ENCODE measurements around the gene CCNF.

The CCNF gene

DNA sequence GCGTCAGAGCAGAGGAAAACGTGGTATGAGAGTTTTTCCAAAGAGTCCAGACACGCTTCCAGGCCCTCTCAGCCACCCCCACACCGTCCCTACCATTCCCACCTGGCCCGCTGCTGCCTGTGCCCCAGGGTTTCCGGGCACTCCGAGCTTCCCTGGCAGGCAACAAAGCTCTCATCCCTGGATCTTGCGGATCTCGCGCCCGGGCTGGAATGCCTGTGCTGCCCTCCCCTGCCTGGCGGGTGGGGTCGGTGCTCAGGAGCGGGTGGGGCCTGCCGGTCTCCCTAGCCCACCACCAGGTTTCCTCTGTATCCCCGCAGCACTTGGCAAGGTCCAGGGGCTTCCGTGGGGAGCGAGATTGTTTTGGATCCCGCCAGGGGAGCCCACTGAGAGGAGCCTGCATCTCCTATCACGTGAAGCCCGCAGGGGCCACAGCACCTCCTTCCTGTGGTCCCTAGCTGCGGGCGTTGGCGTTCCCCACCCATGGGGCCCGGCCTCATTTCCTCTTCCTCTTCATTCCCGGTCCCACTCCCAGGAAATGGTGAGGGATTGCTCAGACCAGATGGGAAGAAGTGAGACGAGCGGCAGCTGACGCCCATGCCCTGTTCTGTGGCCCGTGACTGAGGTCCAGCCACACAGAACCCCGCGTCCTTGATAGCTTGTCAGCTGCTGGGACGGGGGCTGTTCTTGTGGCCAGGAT, 56.7 kb downstream of the CCNF start:
- DNase-seq (ENCODE audit: low read depth): no peak

DNA sequence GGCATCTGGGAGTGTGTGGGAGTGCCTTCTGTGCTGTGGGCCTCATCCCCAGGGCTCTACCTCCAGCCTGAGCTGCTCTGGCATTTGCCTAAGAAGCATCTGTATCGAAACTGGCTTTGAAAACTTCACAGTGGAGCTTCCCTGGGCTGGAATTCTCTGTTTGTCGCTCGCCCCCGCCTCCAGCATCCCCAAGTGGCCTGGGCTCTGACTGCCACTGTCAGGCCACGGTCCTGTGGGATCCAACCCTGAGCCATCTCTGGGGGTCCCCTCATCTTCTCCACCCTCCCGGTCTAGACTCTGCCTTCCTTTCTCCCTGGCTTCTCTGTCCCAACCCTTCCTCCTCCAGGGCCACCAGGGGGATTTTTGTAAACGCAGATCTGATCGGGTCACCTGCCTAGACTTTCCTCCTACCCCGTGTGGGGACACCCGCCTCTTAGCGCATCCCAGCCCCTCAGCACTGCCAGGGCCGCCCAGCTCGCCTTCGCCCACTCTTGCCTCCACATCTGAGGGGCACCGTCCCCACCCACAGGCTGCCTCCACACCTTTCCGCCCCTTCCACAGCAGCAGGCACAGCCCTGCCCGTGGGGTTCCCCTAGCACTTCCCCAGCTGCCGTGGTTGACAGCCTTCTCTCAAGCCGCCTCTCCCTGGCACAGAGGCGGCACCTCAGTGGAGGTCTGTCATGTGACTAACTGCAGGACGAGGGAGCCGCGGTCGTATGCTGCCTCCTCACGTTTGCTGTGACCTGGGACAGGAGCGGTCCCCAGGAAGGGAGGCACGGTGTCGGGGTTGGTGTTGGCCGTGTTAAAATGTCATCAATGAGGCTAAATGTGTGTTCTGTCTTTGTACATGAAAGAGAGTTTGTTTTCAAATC, 57.6 kb downstream of the CCNF start:
- peak; percentile 59 for DNase-seq (ENCODE audit: low read depth)

DNA sequence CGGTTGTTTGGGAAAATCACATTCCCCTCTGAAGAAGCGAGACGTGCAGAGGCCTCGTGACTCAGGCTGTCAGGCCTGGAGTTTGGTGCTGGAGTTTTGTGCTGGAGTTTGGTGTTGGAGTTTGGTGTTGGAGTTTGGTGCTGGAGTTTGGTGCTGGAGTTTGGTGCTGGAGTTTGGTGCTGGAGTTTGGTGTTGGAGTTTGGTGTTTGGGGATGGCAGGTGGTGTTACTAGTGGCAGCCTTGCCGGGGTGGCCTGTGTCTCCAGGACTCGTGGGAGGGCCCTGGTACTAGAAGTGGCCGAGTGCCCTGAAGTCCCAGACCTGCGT, 58.2 kb downstream of the CCNF start:
- no peak for DNase-seq (ENCODE audit: low read depth)

GRCh38 chr16:2487903-2488531, 58.8 kb downstream of the CCNF start:
- no peak for DNase-seq (ENCODE audit: low read depth)

DNA sequence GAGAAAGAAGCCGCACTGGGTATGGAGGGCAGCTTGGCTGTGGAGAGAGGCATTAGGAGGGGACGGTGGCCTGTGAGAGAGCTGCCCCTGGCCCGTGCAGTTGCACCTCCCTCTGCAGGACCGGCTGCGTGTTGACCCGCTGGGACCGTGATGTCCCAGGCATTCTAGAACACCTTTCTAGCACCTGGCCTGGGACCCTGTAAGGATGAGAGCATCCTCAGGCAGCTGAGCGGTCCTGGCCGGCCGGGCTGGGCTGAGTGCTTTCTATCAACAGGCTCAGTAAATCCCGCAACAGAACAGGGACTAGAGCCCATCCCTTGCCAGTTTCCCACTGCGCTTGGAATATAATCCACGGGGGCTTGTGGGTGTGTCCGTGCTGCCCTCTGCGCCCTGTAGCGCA, 60.3 kb downstream of the CCNF start:
- no peak for DNase-seq (ENCODE audit: low read depth)

DNA sequence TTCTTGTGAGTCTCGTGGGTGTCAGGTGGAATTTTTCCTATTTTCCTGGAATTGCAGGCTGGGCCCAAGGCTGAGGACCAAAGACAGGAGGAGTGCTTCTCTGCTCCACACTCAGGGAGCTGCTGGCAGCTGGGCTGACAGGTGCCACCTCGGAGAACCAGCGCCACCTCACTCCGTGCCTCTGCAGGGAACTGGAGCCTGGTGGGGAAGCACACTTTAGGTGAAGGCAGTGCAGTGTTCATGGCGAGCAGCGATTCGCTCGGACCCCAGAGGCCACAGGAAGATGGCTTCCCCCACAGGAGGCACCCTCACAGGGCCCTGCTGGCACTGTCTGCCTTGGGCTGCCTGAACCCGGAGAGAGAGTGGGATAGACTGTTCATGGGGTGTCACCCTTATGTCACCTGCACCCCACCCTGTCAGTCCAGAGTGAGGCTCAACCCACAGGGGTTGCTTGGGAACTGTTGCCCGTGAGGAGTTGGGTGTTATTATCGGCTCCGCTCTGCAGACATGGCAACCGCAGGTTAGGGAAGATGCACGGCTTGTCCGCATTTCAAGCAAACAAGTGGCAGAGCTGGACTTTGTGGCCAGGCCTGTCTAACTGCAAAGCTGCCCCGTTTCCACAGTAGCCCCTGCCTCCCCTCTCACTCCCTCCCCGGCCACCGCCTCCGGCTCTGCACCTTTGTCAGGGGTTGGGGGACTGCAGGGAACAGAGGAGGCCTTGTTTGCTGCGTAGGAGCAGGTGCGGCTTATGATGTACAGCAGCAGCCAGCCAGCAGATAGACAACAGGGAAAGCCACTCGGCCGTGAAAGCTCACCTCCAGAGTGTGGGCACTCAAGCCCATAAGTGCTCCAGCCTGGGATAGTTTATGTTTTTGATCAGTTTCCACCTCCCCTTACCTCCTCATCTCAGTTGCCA, 61.2 kb downstream of the CCNF start:
- DNase-seq (ENCODE audit: low read depth): no peak

GRCh38 chr16:2492292-2492691, 63.0 kb downstream of the CCNF start:
- no peak for DNase-seq (ENCODE audit: low read depth)

DNA sequence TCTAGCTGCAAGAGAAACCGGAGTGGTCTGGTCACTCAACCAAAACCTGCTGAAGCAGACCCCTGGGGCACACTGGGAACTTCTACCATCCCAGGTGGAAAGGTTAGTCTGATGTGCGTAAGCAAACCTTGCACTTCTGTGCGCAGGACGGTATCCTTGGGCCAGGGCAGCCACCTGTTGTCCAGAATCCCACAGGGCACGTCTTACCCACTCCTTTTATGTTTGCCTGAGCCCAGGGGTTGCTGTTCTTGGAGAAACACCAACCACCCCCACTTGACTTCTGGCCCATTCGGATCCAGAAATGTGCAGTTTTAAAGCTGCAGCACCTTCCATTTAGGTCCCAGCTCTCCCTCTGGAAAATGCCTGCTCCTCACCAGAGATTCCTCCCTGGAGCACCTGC, 64.4 kb downstream of the CCNF start:
- no peak for DNase-seq (ENCODE audit: low read depth)

- DNase-seq (ENCODE audit: low read depth): no peak
Observed at GRCh38 chr16:2494616-2495015, 65.4 kb downstream of the CCNF start.

DNA sequence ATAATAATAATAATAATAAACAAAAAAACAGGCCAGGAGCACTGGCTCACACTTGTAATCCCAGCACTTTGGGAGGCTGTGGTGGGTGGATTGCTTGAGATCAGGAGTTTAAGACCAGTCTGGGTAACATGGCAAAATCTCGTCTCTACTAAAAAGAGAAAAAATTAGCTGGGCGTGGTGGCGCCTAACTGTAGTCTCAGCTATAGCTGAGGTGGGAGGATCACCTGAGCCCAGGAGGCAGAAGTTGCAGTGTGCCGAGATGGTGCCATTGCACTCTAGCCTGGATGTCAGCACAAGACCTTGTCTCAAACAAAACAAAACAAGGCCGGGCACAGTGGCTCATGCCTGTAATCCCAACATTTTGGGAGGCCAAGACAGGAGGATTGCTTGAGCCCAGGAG, 65.8 kb downstream of the CCNF start:
- DNase-seq (ENCODE audit: low read depth): no peak

- DNase-seq (ENCODE audit: low read depth): no peak
Observed at GRCh38 chr16:2496223-2497115, 67.2 kb downstream of the CCNF start.

DNA sequence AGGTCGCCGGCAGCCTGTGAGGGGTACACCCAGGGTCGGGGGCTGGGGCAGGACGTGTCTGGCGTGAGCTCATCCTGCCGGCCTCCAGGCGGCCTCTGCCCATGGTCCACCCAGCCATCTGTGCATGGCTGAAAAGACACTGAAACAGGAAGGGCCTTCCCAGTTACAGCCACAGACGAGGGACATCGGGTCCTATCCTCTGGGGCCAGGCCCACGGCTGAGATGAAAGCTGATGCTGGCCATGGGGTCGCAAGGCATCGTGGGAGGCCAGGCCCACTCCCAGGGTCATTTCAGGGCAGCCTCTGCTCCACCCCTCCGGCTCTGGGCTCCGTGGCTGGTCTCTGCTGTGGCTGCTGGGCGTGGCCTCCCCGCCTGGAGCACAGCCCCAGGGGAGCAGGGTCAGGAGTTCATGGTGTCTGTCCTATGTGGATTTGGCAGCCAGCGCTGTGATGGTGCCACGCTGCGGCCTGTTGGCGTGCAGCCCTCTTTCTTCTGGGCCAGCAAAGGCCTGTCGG, 67.9 kb downstream of the CCNF start:
- DNase-seq (ENCODE audit: low read depth): no peak

GRCh38 chr16:2497695-2498484, 68.6 kb downstream of the CCNF start:
- no peak for DNase-seq (ENCODE audit: low read depth)

DNA sequence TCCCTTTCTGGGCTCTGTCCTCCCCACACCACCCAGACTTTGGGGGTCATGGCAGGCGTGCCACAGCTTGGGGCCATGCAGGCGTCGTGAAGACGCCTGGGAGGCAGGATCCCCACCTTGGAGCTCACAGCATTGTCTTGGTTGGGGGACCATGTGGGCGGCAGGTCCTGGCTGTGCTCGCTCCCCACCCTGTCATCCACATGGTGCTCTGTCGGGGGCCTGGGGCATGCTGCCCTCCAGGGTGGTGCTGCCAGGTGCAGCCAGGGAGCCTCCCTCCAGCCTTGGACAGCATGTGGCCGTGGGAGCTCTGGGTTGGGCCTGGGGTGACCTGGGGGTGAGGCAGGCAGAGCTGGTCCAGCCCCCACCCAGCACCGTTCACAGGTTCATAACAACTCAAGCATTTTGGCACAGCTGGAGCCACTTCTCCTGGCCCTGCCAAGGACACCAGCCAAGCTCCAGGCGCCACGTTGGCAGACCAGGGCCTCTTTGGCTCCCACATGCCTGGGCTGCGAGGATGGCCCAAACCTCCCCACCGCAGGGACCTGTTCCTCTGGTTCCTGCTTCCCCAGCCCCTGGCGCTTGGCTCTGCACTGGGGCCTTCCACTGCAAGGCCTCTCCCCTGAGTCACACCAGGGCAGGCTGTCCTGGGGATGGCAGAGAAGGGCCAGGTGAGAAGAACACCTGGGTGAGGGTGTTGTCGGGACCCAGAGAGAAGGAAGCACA, 69.4 kb downstream of the CCNF start:
- no peak for DNase-seq (ENCODE audit: low read depth)

GRCh38 chr16:2499454-2499853, 70.2 kb downstream of the CCNF start:
- DNase-seq (ENCODE audit: low read depth): no peak

GRCh38 chr16:2499890-2500429, 70.7 kb downstream of the CCNF start:
- no peak for DNase-seq (ENCODE audit: low read depth)

DNA sequence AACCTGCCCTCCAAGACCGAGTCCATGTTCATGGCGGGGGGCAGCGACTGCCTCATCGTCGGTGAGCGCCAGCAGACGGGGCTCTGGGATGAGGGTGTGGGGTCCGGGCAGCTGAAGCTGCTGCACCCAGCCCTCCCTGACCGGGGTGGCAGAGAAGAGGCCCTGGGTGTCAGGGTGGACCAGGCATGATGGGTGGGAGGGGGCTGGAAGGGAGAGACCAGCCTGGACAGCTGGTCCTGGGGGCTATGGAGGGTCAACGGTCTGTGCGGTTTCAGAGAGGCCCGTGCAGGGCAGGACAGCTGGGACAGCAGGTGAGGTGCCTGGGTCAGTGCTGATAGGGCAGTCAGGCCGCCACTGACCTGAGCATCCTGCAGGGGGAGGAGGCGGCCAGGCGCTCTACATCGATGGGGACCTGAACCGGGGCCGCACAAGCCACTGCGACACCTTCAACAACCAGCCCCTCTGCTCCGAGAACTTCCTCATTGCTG, 71.2 kb downstream of the CCNF start:
- DNase-seq (ENCODE audit: low read depth): no peak

DNA sequence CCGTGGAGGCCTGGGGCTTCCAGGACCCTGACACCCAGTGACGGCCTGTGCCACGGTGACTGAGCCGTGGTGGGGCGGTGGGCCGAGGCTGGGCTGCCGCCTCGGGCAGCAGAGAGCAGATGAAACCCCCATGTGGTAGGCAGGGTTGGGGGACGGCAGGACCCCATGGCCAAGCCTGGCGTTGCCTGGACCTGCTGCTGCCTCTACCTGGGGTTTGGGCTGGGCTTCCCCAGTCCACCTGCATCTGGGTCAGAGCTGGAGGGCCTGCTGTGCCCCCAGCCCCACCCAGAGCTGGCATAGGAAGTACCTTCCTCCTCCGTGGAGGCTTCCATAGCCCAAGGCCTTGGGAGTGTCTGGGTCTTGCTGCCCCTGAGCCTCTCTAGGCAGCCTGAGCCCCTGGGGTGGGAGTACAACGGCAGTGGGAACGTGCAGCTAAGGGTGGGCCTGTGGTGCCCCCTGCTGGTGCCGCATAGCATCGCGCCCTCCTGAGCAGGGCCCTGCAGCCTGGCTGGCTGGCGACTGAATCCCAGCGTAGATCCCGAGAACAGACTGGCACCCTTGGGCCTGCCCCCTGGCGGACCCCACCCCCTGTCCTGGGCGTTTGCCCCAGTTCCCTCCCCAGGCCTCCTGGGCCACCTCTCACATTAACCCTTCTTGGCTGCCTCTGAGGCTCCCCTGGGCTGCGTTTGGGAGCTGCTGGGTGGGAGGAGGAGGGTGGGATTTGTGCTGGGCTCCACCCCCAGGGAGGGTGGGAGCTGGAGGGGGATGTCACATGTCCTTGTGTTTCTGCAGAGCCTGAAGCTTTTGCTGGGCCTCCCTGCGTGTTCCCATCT, 71.9 kb downstream of the CCNF start:
- DNase-seq (ENCODE audit: low read depth): peak; percentile 76

Data from activated T-cell treated with anti-CD3 and anti-CD28 coated beads for 48 hours (primary cell).